HG02610 (cell line): ENCODE results near the gene FKBP15.
"Not testable (repeated sequence)": the region's sequence is repeated elsewhere in the genome, so short reads cannot be mapped to it uniquely, and the experiment has no call there.

Experiments used
- ATAC-seq: cut with Tn5 transposase; IDR thresholded peaks from one replicate; pipeline ENCODE4 v1.9.1; 2021; ENCODE audit warnings: mild to moderate bottlenecking, moderate library complexity; ENCODE audit not compliant: unreplicated experiment

The FKBP15 gene, protein sequence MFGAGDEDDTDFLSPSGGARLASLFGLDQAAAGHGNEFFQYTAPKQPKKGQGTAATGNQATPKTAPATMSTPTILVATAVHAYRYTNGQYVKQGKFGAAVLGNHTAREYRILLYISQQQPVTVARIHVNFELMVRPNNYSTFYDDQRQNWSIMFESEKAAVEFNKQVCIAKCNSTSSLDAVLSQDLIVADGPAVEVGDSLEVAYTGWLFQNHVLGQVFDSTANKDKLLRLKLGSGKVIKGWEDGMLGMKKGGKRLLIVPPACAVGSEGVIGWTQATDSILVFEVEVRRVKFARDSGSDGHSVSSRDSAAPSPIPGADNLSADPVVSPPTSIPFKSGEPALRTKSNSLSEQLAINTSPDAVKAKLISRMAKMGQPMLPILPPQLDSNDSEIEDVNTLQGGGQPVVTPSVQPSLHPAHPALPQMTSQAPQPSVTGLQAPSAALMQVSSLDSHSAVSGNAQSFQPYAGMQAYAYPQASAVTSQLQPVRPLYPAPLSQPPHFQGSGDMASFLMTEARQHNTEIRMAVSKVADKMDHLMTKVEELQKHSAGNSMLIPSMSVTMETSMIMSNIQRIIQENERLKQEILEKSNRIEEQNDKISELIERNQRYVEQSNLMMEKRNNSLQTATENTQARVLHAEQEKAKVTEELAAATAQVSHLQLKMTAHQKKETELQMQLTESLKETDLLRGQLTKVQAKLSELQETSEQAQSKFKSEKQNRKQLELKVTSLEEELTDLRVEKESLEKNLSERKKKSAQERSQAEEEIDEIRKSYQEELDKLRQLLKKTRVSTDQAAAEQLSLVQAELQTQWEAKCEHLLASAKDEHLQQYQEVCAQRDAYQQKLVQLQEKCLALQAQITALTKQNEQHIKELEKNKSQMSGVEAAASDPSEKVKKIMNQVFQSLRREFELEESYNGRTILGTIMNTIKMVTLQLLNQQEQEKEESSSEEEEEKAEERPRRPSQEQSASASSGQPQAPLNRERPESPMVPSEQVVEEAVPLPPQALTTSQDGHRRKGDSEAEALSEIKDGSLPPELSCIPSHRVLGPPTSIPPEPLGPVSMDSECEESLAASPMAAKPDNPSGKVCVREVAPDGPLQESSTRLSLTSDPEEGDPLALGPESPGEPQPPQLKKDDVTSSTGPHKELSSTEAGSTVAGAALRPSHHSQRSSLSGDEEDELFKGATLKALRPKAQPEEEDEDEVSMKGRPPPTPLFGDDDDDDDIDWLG

DNA sequence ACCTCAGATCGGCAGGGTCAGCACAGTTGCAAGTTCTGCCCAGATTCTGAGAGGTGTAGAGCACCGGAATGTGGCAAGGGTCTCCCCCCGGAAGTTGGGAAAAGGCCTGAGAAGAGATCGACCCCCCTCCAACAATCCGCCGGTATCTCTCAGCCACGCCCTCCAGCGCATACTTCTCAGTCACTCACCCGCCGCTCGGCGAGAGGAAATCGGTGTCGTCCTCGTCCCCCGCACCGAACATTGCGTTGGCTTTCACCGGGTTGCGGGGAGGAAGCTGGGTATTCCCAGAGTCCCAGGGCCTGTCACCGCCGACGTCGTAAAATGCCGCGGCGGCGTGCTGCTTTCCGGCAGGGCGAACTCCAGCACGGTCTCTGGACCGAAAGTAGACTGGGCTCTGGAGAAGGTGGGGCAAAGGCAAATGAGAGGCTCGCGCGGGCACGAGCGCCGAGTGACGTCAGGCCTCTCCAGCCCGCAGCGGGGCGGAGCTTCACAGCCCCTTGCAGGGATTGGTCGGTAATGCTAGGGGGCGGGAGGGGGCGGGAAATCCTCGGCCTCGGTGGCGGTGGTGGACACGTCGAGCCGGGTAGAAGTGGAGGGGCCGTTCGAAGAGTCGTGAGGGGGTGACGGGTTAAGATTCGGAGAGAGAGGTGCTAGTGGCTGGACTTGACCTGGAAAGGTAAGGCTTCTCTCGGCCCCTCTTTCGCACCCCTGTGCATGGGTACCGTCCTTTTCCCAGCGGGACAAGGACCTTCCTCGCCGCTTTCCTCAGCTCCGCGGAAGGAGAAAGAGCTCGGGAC, at the start of gene FKBP15, which contains the start of gene SLC31A1:
FKBP15 (minus strand) TSS at position 275 of the 797 bp plus-strand sequence; CDS start at position 241, 34 bp downstream.
SLC31A1 (plus strand) TSS at position 542 of the 797 bp plus-strand sequence. CDS start 34,605 bp downstream, outside the sequence.
- ATAC-seq = peak; percentile 86

DNA sequence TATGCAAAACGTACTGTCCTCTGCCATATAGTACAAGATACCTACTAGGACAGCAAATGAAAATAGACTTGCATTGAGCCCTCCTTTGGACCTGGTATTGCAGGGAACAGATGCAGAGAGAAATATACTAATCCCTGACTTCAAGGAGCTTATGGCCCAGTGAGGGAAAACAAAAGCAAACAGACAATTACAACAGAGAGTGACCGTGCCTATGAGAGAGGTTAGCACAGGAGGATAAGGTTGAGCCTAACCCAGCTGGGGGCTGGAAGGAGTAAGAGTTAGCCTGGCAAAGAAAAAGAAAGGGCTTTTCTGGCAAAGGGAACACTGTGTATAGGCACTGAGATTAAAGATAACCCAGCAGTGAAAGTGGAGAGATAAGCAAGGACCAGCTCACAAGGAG, 48.8 kb upstream of the FKBP15 start:
- no peak for ATAC-seq

DNA sequence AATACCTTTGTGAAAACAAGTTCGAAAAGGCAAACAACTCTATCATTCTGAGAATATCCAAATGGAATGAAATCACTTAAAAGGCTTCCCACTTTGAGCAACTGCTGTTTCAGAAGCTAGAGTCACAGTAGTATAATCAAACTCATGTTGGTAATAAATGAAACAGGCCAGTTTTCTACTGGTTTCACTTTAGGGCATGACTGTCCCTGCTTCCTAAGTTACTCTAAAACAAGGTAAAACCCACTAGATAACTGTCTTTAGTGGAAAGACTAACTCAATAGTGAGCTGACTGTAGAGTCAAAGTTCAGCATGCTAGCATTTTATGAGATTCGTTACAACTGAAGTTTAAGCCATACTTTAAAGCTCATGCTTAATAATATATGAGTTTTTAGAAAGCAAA, 48.3 kb upstream of the FKBP15 start:
- ATAC-seq = no peak

DNA sequence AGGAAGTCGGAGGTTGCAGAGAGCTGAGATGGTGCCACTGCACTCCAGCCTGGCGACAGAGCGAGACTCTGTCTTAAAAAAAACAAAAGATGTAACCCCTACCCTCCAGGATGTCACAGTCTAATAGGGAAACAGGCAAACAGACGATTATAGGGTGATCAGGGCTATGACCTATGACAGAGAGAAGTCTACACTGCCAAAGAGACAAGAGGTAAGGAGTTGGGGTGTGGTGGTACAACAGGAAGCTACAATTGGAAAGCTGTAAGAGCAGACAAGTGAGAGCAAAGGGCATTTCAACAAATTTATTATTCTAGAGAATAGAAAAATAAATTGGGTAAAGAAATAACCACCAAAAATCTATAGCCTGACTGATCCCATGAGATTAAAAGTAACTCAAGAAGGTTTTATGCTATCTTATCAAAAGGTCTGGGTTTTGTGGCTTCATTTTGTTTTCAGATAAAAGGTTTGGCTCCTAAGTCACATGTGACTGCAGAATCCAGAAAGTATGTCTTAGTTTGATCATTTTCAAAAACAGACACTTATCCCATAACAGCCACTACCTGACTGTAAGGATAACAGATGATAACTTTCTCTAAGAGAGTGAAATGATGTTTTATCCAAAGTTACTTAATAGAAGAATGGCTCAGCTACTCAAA, 47.0 kb upstream of the FKBP15 start:
- no peak for ATAC-seq

DNA sequence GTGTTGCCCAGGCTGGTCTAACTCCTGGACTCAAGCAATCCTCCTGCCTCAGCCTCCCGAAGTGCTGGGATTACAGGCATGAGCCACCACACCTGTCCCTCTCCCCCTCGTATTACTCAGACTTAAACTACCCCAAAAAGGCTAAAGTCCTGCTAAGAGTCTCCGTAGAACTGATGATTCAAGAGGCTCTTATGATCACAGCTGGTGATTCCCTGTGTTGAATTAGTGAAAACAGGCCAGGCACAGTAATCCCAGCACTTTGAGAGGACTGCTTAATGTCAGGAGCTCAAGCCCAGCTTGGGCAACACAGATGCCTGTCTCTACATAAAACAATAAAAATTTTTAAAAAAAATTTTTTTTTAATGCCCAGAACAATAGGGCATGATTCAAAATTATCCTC, 45.1 kb upstream of the FKBP15 start:
- ATAC-seq = no peak

DNA sequence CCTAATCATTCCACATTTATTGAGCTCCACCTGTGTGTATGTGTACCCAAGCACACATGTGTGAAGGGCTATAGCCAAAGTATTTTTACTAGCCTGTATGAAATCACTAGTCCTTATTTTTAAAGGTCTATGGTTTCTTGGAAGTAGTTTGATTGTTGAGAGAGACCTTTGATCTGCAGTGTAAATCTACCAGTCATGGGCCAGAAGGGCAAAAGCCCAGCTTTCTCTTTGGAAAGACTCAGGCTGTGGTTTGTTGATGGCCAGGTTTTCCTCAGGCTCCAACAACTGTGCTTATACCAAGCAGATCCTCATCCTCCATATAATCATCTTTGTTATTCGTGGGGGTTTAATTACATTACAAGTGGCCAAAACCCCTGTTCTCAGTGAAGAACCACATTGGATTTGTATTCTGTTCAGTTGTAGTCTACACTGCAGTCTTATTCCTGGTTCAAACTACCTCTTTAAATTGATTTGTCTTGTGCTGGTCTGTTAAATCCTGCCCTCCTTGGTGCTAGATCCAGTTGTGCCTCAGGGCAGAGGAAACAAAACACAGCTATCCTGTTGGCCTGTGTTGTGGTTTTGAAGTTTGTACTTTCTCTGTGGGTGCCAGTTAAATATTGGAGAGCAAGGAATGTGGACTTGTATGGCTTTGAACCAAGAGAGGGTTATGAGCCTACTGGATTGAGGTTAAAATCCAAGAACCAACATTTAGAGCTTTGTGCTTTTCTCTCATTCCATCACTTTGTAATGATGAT, 41.0 kb upstream of the FKBP15 start:
- no peak for ATAC-seq

DNA sequence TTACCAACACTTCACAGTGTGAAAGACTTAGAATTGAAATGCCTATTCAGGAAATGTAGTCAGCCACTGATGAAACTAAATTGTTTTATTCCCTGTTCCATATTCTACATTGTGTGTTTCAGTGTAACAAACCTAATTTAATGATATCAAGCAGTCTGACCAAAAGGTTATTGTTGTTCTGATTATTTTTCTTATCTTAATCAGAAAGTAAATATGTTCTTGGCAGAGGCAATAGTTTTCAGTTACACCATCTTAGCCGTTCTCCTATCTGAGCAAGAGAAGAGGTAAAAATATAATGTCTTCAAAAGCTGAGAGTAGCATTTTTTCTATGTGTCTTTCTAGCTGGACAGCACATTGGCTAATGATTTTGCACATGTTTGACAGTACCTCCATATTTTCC, 37.2 kb upstream of the FKBP15 start:
- ATAC-seq = no peak

DNA sequence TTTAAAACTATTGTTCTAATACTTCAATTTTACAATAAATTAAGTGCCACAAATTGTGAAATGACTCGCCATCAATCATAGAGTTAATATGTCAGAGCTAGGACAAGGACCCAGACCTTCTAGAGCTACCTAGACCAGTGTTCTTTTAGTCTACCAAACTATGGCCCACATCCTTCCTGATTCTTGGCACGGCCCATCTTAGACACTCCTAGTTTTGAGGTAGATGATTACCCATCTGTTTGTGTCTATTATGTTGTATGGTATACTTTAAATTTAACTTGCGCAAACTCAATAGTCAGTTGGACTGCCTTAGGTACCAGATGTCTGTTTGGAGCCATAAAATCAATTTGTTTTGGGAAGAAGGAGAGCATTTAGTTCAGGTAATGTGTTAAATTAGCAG, 36.8 kb upstream of the FKBP15 start:
- no peak for ATAC-seq

DNA sequence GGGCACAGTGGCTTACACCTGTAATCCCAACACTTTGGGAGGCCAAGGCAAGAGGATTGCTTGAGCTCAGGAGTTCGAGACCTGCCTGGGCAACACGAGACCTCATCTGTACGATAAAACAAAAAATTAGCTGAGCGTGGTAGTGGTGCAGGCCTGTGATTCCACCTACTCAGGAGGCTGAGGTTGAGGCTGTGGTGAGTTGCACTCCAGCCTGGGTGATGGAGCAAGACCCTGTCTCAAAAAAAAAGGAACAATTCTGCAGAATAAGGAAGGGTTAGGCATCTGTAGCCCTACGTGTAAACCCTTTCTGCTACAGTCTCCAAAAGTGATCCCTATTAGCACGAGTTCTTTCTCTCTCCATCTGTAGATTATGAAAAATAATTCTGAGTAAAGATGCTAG, 34.4 kb upstream of the FKBP15 start:
- ATAC-seq = no peak

DNA sequence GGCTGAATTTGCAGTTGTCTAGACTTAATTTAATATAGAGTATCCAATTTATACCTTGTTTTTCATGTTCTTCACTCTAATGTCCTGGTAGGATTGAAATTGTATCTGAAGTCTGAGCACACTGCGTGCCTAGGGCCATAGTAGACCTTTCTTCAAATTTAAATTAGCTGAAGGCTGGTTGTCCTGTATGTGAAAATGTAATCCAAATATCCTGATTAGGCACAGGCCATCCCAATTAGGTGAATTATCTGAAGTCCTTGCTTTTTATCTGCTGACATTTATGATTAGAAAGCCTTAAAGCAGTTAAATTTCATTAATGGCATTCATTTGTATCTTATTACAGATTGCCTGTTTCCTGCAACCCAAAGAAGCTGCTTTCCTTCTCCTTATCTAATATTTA, 33.9 kb upstream of the FKBP15 start:
- ATAC-seq = no peak

DNA sequence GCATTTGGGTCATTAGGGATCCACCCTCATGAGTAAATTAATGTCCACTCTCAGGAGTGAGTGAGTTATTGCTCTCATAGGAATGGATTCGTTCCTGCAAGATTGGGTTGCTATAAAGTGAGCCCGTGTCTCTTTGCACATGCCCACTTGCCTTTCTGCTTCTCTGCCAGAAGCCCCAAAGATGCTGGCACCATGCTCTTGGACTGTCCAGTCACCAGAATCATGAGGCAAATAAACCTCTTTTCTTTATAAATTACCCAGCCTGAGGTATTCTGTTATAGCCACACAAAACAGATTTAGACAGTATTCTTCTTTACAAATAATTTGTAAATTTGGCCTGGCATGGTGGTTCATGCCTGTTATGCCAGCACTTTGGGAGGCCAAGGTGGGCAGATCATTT, 29.7 kb upstream of the FKBP15 start:
- no peak for ATAC-seq

DNA sequence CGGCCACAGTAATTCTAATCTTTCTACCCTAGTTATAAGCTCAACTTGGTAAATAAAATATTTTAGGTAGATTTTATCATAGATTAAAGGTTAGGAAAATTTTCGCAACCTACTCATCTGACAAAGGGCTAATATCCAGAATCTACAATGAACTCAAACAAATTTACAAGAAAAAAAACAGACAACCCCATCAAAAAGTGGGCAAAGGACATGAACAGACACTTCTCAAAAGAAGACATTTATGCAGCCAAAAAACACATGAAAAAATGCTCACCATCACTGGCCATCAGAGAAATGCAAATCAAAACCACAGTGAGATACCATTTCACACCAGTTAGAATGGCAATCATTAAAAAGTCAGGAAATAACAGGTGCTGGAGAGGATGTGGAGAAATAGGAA, 28.6 kb upstream of the FKBP15 start:
- not testable (repeated sequence) for ATAC-seq

DNA sequence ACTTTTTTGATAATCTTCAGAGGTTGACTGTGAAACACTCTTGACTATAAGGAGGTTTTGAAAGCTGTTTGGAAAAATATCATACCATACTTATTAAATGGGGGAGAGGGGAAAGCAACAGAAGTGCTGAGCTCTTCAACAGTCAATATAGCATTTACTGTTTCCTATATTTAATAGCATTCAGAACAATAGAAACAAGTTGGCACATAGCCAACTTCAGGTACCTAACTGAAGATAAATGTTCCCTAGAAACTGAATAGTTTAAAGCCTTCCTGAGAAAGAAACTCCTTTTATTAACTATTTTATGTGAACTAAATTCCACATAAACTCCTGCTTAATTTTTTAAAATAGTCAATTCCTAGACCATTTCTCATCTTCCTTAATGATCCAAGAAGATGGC, 26.6 kb upstream of the FKBP15 start:
- no peak for ATAC-seq

DNA sequence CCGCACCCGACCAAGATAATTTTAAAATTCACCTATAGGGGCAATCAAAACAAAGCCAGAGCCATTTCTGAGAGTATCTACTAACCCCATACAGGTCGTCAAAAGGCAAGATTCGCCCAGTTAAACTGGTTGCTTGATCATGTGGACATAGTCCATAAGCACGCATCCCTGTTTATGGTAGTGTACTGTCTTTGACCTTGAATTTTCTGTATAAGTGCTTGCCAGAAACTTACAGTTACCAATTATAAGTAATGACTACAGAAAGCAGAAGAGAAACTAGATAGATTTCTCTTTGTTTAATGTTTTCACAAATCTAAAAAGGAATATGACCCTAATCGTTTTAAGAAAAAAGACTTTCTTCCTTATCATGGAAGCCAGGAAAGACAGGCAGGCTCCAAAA, 25.9 kb upstream of the FKBP15 start:
- ATAC-seq = no peak

DNA sequence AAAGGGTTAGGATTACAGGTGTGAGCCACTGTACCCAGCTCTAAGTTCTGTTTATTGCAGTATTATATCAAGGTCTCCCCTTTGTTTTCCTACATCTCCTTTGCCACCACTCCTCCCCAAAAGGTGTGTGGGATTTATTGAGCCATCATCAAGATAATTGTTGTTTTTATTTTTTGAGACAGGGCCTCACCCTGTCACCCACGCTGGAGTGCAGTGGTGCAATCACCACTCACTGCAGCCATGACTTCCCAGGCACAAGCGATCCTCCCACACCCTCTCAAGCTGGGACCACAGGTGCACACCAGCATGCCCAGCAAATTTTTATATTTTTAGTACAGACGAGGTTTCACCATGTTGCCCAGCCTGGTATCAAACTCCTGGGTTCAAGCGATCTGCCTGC, 24.8 kb upstream of the FKBP15 start:
- no peak for ATAC-seq

DNA sequence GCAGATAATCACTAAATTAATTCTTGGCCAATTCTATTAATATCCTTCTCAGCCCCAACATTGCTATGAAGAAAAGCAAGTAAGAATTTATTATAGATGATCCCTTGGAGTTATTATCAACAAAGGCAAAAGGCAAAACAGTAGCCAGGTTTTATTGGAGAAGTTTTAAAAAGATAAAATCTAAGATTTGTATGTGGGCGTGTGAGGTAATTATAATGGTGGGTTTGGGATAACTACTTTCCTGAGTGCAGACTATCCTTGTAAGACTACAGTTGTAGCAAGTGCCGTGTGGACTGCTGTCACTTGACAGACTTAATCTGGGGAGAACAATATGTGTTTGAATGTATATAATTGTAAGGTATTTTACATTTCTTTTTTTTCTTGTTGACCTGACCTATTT, 23.5 kb upstream of the FKBP15 start:
- ATAC-seq = no peak

DNA sequence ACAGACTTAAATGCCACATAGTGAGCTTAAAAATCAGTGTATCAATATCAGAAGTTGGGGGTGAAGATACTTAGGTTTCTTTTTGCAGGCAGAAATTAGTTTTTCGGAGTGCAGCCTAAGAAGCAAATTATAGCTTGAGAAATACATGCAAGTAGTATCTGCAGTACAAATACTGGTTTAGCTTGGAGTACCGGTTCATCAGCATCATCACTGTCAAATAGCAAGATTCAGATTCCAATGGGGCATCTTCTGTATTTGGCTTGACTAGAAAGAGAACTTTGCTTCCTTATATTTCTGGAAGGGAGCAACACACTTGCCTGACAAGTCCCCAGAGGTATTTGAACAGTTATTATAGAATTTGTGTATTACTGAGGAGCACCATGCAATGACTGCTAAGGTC, 20.1 kb upstream of the FKBP15 start:
- ATAC-seq = no peak

DNA sequence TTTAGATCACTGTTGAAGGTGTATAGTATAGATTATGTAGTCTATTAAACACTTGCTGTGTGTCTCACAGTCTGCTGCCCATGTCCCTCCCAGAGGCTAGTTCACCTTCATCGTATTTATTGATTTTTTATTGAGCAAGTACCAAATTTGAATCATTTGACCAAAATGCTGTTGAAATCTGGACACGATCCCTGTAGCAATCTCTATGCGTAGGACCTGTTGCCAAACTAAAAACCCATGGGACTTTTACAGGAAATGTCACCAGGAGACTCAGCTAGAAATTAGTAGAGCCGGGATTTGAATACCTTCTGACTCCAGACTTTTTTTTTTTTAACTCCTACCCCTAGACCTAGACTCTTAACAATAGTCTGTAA, 17.8 kb upstream of the FKBP15 start:
- no peak for ATAC-seq

DNA sequence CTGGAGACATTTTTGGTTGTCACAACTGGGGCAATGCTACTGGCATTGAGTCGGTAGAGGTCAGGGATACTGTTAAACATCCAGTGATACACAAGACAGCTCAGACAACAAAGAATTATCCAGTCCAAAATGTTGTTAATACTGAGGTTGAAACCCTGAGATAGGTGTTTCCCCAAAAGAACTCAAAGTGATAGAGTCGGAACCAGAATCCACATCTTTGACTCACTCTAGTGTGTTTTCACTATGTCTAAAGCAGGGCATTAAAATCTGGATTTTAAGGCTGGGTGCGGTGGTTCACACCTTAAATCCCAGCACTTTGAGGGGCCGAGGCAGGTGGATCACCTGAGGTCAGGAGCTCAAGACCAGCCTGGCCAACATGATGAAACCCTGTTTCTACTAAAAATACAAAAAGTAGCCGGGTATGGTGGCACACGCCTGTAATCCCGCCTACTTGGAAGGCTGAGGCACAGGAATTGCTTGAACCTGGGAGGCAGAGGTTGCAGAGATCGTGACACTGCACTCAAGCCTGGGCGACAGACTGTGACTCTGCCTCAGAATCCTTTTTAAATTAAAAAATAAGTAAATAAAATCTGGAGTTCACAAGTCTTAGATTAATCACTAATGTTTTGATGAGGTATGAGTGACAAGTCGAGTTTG, 17.3 kb upstream of the FKBP15 start:
- ATAC-seq = no peak
